SK-N-SH (cell line): ENCODE measurements around the gene SMPDL3A.

ENCODE experiments used
- CTCF ChIP-seq: fragments of 200-600 bp; sonication (generic); IDR thresholded peaks from 2 replicates; pipeline ENCODE4 v1.6.1; 2017; ENCODE audit warnings: antibody characterized with exemption, mild to moderate bottlenecking, moderate library complexity
- GABPA ChIP-seq: IDR thresholded peaks from 2 replicates; pipeline ENCODE4 v1.4.0; 2012; ENCODE audit warnings: low read depth, mild to moderate bottlenecking
- POLR2AphosphoS5 ChIP-seq: IDR thresholded peaks from 2 replicates; pipeline ENCODE4 v1.6.1; 2012; ENCODE audit warnings: low read depth, low read length
- RAD21 ChIP-seq: IDR thresholded peaks from 2 replicates; pipeline ENCODE4 v1.6.1; 2012; ENCODE audit warnings: mild to moderate bottlenecking, low read length
- YY1 ChIP-seq: IDR thresholded peaks from 2 replicates; pipeline ENCODE4 v1.4.0; 2012; ENCODE audit warnings: low read depth, mild to moderate bottlenecking

GRCh38 chr6:122779667-122780066 lies 9.4 kb upstream of the SMPDL3A start, which contains the start of gene FABP7:
- TF ChIP-seq YY1 (no peak), POLR2AphosphoS5 (no peak), RAD21 (no peak), CTCF (no peak), GABPA (no peak)
